Measurements from ENCODE around the gene TTLL13. TPM values are rescaled to one million over a fixed set of nuclear protein-coding genes. Genes with fewer than 3 reads are reported as not detected.

The TTLL13 gene
- total RNA-seq, 1 donor from 2014 or later, result 0.15 TPM

DNA sequence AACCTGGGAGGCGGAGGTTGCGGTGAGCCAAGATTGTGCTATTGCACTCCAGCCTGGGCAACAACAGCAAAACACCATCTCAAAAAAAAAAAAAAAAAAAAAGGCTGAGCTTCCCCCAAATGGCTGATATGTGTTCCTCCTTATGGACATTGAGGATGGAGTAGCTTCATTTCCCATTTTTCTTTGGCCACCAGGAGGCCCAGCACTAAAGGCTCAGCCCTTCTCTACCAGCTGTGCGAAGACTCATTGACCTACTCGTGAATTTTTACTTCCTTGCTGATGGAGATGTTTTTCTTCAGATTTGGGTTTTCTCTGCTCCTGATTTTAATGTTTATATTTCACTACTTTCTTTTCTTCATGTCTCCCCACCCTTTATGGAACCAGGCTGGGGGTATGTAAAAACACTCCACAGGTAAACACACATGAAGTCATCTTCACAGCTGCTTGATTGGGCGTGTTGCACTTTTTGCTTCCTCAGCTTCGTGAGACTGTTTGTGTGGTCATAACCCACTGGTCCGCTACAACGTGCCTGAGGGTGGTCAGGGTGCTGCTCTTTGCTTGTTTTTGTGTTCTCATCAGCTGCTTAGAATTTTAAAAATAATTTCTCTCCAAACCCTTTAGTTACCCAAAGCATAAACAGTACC lies 34.7 kb upstream of the TTLL13 start:
- no peak for DNase-seq (ENCODE audit: low spot score)
- no peak for ATAC-seq

DNA sequence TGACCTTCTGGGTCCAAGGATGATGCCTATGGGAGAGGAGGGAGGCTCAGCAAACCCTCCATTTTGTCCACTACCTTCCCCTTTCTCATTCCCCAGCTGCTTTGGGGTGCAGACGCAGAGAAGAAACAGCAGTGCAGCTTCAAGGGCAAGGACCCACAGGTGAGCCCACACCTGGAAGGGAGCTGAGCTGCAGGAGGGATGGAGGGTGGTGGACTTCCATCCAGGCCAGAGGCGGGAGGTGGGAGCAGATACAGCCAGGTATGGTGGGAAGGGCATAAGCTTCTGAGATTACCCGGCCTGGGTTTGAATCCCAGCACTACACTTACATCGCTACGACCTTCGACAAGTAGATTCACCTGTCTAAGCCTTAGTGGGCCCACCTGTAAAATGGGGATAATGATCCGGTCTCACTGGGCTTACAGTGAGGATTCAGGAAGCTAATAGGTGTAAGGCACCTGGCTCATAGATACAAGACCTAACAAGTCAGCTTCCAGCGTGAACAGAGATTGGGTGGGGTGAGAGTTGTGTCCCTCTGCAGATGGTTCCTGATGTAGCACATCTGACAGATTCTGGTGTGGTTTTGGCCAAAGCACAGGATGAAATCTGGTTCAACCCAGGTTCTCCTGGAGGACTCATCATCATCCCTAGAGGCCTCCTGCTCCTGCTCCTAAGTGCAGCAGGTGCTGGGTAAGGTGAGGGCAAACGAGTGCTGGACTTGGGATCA lies 31.5 kb upstream of the TTLL13 start:
- DNase-seq (ENCODE audit: low spot score), result no peak
- ATAC-seq, result no peak

DNA sequence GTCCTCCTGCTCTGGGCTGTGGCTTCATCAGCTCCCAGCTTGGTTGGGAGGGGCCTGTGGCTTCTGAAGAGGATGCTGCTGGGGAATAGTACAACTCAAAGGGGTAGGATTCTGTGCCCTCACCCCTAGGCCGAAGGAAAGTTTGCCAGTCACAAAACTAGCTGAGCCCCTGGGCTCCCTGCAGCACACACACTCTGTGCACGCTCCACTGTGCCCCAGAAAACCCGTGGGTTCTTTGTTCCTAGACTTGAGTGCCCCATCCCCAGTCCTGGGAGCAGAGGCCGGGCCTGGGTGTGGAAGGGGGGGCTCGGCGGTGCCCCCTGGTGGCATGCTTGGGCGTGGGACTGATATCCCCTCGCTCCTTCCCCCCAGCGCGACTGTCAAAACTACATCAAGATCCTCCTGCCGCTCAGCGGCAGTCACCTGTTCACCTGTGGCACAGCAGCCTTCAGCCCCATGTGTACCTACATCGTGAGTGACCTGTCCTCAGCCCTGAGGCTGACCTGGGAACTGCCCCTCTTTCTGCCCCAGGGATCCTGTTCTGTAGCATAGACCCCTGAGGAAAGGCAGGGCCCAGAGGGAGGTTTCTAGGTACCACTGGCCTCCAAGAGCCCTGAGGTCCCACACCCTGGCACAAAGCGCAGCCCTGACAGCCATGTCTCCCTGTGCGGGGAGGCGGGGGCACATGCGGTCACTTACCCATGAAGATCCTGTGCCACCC lies 29.8 kb upstream of the TTLL13 start:
- ATAC-seq, result peak; percentile 57
- no peak for DNase-seq (ENCODE audit: low spot score)

DNA sequence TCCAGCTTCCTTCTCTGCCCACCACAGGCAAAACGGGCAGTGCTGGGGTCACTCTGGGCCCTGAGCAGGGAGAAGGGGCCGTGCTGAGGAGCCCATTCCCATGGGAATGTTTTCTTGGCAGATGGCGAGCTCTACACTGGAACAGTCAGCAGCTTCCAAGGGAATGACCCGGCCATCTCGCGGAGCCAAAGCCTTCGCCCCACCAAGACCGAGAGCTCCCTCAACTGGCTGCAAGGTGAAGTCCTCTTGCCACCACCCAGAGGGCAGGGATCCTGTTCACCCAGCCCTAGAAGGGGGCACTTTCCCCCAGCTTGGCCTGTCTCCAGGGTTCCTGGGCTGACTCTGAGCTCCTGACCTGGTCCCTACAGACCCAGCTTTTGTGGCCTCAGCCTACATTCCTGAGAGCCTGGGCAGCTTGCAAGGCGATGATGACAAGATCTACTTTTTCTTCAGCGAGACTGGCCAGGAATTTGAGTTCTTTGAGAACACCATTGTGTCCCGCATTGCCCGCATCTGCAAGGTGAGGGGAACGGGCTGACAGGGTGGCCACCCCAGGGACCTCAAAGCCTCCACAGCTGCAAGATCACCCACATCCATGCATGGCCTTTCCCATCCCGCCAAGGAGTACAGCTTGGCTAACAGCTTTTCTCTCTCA lies 28.0 kb upstream of the TTLL13 start:
- DNase-seq (ENCODE audit: low spot score) (peak; percentile 83), ATAC-seq (peak; percentile 96)

DNA sequence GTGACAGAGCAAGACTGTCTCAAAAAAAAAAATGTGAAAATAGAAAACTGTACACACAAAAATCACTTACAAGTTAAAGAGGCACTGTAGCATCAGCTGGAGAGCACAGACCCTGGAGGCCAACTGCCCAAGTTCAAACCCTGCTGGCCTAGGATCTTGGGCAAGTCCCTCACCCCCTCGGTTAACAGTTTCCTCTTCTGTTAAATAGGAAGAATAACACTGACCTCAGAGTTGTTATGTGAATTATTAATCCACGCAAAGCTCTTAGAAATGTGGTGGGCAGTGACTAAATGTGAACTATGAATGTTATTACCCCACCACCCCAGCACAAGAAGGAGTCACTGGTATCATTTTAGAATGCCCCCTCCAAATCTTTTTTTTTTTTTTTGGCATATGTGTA lies 26.8 kb upstream of the TTLL13 start:
- DNase-seq (ENCODE audit: low spot score) (no peak), ATAC-seq (no peak)

DNA sequence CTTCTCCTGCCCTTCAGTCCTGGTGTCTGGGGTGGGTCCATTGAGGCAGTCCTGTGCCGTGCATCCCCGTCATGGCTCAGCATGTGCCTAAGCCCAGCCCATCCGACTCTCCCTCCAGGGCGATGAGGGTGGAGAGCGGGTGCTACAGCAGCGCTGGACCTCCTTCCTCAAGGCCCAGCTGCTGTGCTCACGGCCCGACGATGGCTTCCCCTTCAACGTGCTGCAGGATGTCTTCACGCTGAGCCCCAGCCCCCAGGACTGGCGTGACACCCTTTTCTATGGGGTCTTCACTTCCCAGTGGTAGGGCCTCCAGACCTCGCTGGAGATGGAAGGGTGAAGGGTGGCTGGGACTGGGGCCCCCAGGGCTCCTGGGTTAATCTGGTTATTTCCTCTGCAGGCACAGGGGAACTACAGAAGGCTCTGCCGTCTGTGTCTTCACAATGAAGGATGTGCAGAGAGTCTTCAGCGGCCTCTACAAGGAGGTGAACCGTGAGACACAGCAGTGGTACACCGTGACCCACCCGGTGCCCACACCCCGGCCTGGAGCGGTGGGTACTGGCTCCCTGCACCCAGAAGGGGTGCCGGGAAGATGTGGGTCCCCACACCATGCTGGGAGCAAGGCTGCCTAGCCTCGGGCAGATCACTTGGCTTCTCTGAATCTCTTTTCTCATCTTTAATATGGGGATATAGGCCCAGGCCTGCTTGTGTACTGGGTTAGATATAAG lies 25.8 kb upstream of the TTLL13 start:
- DNase-seq (ENCODE audit: low spot score) (no peak), ATAC-seq (no peak)

DNA sequence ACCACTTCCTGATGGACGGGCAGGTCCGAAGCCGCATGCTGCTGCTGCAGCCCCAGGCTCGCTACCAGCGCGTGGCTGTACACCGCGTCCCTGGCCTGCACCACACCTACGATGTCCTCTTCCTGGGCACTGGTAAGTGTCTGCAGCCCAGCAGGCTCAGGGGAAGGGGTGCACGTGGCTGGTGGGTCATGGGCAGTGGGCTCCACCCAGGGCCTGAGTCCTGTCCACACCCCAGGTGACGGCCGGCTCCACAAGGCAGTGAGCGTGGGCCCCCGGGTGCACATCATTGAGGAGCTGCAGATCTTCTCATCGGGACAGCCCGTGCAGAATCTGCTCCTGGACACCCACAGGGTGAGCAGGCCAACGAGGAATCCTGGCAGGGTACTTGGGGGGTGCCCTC lies 24.3 kb upstream of the TTLL13 start:
- ATAC-seq, result no peak
- DNase-seq (ENCODE audit: low spot score), result no peak

DNA sequence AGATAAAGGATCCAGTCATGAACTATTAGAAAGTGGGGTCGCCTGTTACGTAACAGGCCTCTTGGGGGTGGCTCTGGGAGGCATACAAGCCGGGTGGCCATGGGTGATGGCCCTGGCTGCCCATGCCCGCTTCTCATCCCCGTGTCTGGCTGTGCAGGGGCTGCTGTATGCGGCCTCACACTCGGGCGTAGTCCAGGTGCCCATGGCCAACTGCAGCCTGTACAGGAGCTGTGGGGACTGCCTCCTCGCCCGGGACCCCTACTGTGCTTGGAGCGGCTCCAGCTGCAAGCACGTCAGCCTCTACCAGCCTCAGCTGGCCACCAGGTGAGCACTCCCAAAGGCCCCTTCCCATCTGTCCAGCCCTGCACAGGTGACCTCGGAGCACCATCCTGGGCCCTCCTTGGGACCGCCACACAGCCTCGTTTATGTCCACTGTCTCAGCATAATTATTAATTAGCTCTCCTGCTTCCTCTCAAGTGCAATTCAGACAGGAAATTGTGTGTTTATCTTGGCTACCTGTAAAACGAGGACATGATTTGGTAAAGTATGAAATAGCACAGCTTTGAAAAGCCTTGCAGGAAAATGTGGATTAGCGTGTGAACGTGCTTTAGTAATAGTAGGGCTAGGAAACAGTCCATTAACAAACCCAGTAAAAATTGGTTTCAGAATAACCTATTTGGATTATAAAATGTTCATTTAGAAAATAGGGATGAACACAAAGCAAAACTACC lies 23.7 kb upstream of the TTLL13 start:
- ATAC-seq (no peak), DNase-seq (ENCODE audit: low spot score) (no peak)

DNA sequence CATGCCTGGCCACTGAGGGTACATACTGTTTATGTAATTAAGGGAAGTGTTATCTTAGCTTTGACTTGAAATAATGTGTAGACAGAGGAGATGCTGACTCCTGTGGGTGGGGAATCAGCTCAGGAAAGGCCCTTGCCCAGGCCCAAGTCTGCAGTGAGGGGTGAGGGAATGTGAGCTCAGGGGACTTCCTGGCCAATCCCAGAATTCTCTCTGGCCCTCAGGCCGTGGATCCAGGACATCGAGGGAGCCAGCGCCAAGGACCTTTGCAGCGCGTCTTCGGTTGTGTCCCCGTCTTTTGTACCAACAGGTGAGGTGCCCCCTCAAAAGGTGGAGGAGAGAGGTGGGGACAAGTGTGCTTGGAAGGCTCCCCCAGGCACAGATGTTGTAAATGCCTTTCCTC lies 22.0 kb upstream of the TTLL13 start:
- DNase-seq (ENCODE audit: low spot score) (no peak), ATAC-seq (no peak)

DNA sequence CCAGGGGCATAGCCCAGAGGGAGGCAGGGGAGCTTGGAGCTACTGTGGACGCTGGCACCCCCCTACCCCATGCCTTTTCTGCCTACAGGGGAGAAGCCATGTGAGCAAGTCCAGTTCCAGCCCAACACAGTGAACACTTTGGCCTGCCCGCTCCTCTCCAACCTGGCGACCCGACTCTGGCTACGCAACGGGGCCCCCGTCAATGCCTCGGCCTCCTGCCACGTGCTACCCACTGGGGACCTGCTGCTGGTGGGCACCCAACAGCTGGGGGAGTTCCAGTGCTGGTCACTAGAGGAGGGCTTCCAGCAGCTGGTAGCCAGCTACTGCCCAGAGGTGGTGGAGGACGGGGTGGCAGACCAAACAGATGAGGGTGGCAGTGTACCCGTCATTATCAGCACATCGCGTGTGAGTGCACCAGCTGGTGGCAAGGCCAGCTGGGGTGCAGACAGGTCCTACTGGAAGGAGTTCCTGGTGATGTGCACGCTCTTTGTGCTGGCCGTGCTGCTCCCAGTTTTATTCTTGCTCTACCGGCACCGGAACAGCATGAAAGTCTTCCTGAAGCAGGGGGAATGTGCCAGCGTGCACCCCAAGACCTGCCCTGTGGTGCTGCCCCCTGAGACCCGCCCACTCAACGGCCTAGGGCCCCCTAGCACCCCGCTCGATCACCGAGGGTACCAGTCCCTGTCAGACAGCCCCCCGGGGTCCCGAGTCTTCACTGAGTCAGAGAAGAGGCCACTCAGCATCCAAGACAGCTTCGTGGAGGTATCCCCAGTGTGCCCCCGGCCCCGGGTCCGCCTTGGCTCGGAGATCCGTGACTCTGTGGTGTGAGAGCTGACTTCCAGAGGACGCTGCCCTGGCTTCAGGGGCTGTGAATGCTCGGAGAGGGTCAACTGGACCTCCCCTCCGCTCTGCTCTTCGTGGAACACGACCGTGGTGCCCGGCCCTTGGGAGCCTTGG lies 21.3 kb upstream of the TTLL13 start:
- ATAC-seq (no peak), DNase-seq (ENCODE audit: low spot score) (no peak)

DNA sequence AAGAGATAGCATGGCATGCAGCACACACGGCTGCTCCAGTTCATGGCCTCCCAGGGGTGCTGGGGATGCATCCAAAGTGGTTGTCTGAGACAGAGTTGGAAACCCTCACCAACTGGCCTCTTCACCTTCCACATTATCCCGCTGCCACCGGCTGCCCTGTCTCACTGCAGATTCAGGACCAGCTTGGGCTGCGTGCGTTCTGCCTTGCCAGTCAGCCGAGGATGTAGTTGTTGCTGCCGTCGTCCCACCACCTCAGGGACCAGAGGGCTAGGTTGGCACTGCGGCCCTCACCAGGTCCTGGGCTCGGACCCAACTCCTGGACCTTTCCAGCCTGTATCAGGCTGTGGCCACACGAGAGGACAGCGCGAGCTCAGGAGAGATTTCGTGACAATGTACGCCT lies 20.4 kb upstream of the TTLL13 start:
- DNase-seq (ENCODE audit: low spot score), result no peak
- no peak for ATAC-seq

DNA sequence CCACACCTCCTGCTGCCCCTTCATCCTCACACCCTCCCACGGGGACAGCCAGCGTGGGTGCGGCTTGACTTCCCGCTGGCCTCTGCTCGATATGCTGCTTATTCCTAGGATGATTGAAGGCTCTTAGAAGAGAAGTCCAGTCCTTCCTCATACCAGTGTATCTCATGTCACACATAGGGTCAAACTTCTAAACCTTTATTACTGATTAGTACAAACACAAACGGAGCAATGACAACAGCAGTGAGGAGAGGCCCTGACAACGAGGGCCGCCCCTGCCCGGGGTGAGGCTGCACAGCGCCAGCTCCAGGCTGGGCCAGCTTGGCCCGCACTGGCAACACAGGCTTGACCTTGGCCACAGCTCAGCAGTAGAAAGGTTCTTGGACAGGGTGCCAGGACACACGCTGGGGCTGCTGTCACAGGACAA lies 19.3 kb upstream of the TTLL13 start:
- DNase-seq (ENCODE audit: low spot score), result peak; percentile 89
- peak; percentile 56 for ATAC-seq

DNA sequence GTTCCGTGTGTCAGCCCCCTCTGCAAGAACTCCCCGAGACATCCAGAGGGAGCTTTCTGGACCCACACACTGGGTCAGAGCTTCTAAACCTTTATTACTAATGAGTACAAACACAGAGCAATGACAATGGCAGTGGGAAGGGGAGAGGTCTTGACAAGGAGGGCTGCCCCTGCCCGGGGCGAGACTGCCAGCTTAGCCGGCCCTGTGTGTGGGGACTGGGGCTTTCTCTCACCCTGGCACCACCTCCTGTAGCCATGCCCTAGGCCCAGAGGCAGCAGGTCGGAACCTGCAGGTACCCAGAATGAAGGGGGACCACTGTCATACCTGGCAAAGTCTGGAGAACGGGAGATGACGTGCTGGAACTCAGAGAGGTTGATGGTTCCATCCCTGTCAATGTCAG lies 18.7 kb upstream of the TTLL13 start:
- ATAC-seq, result no peak
- DNase-seq (ENCODE audit: low spot score), result no peak

DNA sequence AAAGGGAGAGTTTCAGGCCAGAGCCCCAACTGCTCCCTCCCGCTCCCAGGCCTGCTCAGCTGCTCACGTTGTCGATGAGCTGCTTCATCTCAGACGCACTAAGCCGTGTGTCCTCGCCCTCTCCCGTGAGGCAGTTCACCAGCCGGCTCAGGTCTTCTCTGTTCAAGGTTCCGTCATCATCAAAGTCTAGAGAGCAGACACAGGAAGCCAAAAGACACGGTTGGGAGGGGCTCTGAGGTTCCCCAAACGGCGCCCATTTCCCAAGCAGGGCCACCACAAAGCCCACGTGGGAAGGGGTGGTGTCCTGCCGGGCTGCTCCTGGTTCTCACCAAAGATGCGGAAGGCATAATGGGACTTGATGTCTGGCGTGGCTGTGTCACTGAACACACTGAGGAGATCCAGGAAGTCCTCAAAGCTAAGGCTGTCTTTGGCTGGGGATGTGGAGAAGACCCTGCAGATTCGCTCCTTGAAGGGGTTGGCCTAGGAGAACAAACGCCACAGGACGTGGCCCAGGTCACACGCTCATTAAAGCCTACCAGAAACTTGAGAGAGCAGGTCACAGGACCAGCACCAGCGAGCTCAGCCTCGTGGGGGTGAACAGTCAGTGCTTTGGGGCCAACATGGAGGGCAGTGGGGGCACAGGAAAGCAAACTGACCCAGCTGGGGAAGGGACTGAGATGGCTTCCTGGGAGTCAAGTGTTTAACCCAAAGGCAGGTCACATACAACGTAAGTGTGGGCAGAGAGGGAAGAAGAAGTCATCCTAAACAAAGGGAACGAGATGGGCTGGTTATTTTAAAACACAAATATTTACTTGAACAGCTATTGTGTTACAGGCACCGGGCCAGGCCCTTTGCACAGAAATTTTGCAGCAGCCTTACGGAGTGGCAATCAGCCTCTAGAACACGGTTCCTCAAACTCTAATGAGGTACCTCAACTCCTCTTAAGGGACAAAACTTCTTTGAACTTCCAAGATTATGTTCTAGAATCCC lies 18.0 kb upstream of the TTLL13 start:
- ATAC-seq (no peak), DNase-seq (ENCODE audit: low spot score) (no peak)

DNA sequence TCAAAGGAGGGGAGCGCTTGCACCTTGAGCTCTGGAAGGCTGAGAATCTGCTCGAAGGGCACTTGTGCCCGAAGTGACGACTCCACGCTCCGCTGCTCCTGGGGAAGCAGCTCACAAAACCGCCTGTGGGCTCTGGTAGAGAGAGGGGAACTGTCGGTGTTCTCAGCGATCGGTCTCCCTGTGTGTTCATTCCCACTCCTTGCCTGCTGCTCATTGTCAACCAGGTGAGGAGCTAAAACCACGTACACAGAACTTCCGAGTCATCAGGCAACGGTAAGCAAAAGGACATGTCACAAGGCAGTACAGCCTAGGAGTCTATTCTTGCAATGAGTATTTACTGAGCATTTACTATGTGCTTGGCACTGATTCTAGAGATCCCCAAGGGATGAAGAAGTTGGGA lies 17.2 kb upstream of the TTLL13 start:
- DNase-seq (ENCODE audit: low spot score) (no peak), ATAC-seq (no peak)

DNA sequence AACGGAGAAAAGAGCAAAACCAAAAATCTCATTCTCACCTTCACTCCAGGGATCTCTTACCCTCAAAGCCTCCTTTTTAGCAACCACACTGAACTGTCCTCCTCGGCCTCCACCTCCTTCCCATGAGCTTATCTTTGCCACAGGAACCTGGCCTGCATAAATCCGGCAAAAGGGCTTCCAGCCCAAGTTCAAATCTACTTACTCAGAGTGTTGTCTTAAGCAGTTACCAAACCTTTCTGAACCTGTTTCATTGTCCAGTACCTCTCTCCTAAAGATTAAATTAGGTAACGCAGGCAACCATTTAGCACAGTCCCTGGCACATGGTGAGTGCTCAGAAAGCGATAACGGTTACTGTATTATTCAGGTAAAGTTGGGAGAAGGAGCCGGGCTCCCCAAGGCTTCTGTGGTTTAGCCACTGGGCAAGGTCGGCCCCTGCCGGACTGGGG lies 16.4 kb upstream of the TTLL13 start:
- DNase-seq (ENCODE audit: low spot score), result no peak
- no peak for ATAC-seq

DNA sequence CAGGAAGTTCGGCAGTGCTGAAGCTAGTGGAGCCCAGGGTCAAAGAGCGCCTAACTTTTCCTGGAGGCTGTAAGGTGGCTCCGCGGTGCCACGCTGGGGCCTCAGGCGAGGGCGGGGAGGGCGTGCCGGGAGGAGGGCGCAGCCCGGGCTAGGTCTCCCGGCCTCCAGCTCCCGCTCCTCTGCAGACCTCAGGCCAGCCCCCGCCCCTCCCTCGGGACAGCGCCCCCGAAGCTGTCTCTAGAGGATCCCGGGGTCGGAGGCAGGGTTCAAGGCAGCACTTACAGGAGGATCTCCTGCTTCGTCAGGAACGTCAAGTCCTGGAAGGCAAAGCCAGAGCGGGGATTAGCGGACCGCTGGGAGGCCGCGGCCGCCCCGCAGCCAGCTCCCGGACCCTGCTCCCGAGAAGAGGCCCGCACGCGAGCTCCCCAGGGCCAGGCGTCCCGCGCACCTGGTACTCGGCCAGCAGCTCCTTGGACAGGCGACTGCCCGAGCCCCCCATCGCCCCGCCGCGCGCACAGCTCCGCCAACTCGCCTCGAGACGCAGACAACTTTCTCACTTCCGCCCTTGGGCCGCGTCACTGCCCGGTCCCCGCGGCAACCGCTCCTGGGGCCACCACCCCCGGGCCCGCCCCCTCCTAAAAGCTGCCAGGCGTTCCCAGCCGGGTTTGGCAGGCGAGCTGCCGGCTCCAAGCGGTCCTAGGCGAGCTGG lies 15.8 kb upstream of the TTLL13 start, which contains the start of gene CIB1:
Gene CIB1 (minus strand): TSS at position 555 of the 709 bp plus-strand sequence. CDS start 56 bp downstream, at position 499.
- DNase-seq (ENCODE audit: low spot score) (peak; percentile 99), ATAC-seq (peak; percentile 85)

Data from left lobe of liver (tissue), 2 donors.